Embryonic facial prominence (tissue), 1 donor: ENCODE measurements around the gene GOLGA6L25.
"Not testable (repeated sequence)": the region's sequence is repeated elsewhere in the genome, so short reads cannot be mapped to it uniquely, and the experiment has no call there.

ENCODE experiments used
- DNase-seq: peaks from one replicate; pipeline ENCODE4 v3.0.0-alpha.2; 2016; ENCODE audit errors: extremely low spot score

Gene GOLGA6L25, protein sequence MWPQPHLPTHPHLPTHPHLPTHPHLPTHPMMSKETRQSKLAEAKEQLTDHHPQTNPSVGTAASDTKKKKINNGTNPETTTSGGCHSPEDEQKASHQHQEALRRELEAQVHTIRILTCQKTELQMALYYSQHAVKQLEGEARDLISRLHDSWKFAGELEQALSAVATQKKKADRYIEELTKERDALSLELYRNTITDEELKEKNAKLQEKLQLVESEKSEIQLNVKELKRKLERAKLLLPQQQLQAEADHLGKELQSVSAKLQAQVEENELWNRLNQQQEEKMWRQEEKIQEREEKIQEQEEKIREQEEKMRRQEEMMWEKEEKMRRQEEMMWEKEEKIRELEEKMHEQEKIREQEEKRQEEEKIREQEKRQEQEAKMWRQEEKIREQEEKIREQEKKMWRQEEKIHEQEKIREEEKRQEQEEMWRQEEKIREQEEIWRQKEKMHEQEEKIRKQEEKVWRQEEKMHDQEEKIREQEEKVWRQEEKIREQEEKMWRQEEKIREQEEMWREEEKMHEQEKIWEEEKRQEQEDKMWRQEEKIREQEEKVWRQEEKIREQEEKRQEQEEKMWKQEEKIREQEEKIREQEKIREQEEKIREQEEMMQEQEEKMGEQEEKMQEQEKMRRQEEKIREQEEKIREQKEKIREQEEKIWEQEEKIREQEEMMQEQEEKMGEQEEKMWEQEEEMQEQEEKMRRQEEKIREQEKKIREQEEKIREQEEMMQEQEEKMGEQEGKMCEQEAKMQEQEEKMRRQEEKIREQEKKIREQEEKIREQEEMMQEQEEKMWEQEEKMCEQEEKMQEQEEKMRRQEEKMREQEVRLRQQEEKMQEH

GRCh38 chr15:28553268-28553667, at the start of gene GOLGA6L25:
GOLGA6L25 (plus strand) TSS chr15:28553568; CDS start chr15:28553629, 61 bp downstream.
- not testable (repeated sequence) for DNase-seq

DNA sequence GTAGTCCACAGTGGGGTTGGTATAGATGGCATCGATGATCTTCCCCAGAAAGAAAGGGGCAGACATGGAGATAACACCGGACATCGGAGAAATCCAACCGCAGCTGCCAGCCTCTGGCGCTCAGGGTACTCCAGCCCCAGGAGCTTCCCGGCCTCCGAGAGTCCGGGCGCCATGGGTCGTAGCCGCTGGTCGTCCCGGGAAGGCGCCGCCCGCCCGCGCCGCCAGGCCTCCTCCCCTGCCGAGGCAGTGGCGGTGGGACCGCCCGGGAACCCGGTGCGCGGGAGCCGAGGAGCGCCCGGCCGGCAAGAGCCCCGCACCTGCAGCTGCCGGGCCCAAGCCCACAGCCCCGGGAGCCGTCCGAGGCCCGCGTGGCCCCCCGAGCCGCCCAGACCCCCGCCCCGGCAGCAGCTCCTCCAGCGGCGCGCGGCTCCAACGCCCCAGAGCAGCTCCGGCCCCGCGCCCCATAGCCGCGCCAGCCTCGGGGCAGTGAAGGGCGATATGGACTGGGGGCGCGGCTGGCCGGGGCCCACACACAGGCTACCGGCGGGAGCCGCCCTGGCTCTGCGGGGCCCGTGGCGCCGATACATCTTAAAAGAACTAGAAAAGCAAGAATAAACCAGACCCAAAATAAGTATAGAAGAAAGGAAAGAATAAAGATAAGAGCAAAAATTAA, 45.0 kb upstream of the GOLGA6L25 start:
- DNase-seq: not testable (repeated sequence)

DNA sequence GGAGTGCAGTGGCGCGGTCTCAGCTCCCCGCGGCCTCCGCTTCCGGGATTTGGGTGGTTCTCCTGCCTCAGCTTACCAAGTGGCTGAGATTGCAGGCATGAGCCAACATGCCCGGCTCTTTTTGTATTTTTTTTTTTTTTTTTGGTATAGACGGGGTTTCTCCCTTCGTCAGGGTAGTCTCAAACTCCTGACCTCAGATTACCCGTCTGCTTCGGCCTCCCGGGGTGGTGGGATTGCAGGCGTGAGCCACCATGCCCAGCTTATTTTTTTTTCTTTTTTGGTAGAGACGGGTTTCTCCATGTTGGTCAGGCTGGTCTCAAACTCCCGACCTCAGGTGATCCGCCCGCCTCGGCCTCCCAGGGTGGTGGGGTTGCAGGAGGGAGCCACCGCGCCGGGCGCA, 39.2 kb upstream of the GOLGA6L25 start:
- DNase-seq: not testable (repeated sequence)

- DNase-seq: not testable (repeated sequence)
Measured at GRCh38 chr15:28515208-28515607, 38.2 kb upstream of the GOLGA6L25 start.

GRCh38 chr15:28532954-28533353, 20.4 kb upstream of the GOLGA6L25 start, which contains the start of gene GOLGA8G:
GOLGA8G (minus strand) TSS chr15:28532971; CDS start chr15:28532909, 62 bp downstream.
- DNase-seq: not testable (repeated sequence)

DNA sequence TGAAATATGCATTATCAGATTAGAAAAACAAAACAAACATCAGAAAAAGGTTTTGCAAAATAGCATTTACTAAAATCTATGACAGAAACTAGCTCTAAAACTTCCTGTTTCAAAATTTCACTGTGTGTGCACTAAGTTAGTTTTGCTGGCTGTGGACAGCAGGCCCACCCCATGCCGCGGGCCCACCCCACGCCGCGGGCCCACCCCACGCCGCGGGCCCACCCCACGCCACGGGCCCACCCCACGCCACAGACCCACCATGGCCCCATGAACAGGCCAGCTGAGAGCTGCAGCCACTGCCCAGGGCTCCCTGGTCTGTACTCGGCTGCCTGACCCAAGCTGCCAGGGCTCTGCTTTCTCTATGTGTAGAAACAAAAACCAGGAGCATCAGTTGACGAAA, 20.0 kb downstream of the GOLGA6L25 start:
- DNase-seq: not testable (repeated sequence)

DNA sequence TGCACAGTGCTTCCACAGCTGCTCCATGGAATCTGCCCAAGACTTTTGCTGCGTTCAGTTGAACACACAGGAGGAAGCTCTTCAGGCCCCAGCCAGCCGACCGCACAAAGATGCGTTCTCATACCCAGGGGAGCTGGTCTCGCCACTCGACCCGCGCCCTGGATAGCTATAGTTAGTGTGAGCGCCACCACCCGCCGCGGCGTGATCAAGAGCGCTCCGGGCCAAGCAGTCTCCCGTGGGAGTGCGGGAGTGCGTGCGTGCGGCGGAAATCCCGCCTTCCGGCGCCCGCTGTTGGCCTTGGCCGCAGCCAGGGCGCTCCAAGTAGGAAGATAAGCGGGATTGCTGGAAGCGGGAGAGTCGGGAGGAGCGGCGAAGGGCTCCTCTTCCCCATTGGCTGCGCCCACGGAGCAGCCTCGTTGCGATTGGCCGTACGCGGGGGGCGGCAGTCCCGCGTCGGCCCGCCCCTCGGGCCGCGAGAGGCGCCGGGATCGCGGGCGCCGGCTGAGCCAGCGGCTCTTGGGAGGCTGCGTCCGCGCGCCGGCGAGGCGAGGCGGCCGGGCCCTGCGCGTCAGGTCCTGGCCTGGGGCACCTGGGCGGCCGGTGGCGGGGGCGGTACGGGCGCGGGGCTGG, 35.7 kb downstream of the GOLGA6L25 start:
- not testable (repeated sequence) for DNase-seq

DNA sequence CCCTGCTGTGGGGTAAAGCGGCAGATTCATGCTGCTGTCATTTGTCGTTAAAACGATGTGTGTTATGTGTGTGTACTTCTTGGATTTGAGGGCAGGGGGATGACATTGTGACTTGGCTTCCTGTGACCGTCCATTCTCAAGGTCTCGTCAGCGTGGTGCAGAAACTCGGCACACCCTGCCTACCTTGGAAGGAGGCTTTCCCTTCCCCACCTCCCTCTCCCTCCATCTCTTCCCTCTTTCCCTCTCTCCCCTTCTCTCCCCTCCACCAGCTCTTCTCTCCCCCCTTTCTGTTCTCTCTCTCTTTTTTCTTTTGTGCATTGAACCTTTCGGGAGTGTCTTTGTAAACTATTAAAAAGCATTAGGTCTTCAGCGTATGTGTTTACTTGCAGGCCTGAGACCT, 36.4 kb downstream of the GOLGA6L25 start:
- DNase-seq: not testable (repeated sequence)

- DNase-seq: not testable (repeated sequence)
Measured at GRCh38 chr15:28592395-28592794, 39.0 kb downstream of the GOLGA6L25 start.

DNA sequence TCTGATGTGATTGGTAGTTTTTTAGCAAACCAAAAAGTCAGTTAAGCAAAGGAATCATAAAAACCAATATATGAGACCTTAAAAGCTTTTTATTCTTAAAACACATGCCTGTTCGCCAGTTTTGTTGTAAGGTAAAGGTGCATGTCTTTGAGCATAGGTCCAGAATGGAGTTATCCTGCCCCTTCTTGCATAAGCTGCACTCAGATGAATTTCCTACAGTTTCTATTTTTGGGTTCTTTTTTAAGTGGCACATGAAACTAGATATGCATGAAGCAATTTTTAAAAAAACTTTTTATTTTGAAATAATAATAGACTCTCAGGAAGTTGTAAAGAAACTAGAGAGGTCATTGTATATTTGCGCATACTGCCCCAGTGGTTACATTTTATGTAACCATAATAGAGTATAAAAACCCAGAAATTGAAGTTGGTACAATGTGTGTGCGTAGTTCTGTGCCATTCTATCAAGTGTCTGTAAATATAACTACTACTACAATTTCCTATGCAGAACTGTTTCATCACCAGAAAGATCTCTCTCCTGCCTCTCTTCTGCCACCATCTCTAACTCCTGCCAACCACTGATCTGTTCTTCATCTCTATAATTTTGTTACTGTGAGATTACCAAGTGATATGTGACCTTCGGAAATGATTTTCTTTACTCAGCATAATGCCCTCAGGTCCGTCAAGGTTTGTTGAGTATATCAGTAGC, 40.2 kb downstream of the GOLGA6L25 start:
- DNase-seq: not testable (repeated sequence)

- DNase-seq: not testable (repeated sequence)
Measured at GRCh38 chr15:28597471-28597870, 44.1 kb downstream of the GOLGA6L25 start.

- not testable (repeated sequence) for DNase-seq
Measured at GRCh38 chr15:28598209-28598608, 44.8 kb downstream of the GOLGA6L25 start.

- not testable (repeated sequence) for DNase-seq
Measured at GRCh38 chr15:28602152-28602551, 48.8 kb downstream of the GOLGA6L25 start.
